HG02798 (cell line): ENCODE data around the gene CLIC3.

ENCODE experiments used
- ATAC-seq: cut with Tn5 transposase; IDR thresholded peaks from one replicate; pipeline ENCODE4 v1.9.1; 2021; ENCODE audit warnings: mild to moderate bottlenecking; ENCODE audit not compliant: unreplicated experiment, poor library complexity

The CLIC3 gene

GRCh38 chr9:136983656-136984314, 12.6 kb downstream of the CLIC3 start:
- ATAC-seq, result no peak

DNA sequence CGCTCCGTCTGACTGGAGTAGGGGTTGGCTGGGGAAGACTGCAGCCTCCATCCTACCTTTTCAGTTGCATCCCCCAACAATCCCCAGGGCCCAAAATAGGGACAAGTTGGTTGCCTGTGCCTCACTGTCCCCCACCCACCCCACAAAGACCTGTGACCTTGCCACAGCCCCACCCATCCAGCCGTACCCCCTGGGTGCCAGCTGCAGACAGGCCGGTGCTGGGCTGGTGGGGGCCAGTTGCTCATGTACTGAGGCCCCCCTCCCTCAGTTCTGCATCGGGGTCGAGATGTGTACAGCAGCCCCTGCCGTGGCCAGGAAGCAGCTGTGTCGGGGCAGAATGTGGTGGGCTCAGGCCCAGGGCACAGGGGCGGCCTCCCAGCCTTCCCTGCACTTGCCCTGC, 13.2 kb downstream of the CLIC3 start:
- ATAC-seq, result no peak

GRCh38 chr9:136982232-136983051, 13.9 kb downstream of the CLIC3 start, which contains the start of gene LCNL1:
TSS of gene LCNL1 (plus strand) at chr9:136982993. CDS start at chr9:136983587, 594 bp downstream.
- ATAC-seq, result no peak

DNA sequence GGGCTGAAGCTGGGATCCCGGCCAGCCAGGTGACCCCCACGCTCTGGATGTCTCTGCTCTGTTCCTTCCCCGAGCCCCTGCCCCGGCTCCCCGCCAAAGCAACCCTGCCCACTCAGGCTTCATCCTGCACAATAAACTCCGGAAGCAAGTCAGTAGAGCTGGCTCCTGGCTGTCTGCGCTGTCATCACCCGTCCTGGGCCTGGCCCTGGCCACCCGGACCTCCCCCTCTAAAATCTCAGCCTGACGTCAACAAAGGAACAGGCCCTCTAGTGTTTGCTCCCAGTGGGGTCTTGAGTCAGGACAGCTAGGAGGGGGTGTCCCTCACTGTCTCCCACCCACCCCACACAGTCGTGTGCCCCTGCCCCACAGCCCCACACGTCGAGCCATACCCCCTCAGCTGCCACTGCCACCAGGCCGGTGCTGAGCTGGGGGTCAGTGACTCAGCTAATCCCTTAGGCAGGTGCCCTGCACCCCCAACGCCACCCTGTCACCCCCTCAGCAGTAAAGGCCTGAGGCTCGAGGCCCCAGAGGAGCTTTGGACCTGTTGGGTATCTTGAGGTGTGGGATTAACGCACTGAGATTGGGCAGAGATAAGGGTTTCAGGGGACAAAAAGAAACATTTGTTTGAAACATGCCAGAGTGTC, 14.7 kb downstream of the CLIC3 start:
- no peak for ATAC-seq

- ATAC-seq, result no peak
These were observed 15.5 kb downstream of the CLIC3 start for GRCh38 chr9:136980669-136981478.

- ATAC-seq, result no peak
These were observed 16.4 kb downstream of the CLIC3 start for GRCh38 chr9:136979769-136980587.

DNA sequence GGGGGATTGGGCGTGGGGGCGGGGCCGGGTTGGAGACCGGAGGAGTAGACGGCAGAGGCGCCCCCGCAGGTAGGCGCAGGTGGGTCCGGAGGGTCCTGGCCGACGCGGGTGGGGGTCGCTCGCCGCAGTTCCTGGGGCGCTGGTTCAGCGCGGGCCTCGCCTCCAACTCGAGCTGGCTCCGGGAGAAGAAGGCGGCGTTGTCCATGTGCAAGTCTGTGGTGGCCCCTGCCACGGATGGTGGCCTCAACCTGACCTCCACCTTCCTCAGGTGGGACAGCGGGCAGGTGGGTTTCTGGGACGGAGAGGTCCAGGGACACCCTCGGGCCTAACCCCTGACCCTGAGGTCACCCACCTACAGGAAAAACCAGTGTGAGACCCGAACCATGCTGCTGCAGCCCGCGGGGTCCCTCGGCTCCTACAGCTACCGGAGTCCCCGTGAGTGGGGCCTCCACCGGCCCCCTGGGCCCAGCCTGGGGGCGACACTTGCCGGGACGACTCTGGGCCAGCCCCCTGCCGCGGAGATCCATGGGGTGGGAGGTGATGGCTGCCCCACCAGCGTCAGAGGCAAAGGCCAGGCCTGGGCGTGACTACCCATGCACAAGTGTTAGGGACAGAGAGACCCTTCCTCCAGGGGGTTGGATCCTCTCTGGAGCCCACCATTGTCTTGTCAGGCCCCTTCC, 17.4 kb downstream of the CLIC3 start:
- ATAC-seq, result no peak

DNA sequence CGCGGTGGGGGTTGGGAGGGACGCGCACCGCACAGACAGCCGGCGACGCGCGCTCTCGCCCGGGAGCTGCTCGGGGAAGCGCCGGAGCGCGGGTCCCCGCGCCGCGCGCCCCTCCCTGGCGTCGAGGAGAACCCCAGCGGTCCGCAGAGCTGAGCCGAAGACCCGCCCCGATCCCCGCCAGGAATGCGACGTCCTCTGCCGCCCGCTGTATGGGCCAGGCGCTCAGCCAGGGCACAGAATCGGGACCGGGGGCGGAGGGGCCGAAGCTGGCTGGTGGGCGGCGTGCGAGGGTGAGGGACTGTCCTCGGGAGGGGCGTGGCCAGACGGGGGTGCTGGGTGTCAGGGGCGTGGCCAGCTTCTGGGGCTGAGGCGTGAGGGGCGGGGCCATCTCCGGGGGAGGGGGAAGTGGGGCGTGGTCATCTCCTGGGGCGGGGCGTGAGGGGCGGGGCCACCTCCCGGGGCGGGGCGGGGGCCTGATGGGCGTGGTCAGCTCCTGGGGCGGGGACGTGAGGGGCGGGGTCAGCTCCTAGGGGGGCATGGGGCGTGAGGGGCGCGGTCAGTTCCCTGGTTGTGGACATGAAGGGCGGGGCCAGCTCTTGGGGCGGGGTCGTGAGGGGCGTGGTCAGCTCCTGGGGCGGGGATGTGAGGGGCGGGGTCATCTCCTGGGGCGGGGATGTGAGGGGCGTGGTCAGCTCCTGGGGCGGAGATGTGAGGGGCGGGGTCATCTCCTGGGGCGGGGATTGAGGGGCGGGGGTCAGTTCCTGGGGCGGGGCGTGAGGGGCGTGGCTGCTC, 18.1 kb downstream of the CLIC3 start:
- no peak for ATAC-seq

GRCh38 chr9:136977649-136978072, 18.7 kb downstream of the CLIC3 start:
- no peak for ATAC-seq

DNA sequence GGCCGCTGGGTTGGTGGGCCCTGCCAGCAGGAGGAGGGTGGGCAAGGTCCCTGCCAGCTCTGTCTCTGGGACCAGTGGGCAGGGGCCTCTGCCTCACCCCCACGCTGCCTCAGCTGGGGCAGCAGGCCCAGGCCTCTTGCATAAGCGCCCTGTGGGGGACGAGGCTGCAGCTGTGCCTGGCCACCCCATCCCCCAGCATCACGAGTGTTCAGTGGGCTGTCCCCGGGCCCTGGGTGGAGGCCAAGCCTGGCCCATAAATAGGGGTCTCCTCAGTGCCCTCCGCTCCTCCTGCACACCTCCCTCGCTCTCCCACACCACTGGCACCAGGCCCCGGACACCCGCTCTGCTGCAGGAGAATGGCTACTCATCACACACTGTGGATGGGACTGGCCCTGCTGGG, 19.1 kb downstream of the CLIC3 start, which contains the start of gene PTGDS:
TSS of gene PTGDS (plus strand) at position 282 of the 400 bp plus-strand sequence. CDS start at position 357, 75 bp downstream.
- ATAC-seq, result no peak

DNA sequence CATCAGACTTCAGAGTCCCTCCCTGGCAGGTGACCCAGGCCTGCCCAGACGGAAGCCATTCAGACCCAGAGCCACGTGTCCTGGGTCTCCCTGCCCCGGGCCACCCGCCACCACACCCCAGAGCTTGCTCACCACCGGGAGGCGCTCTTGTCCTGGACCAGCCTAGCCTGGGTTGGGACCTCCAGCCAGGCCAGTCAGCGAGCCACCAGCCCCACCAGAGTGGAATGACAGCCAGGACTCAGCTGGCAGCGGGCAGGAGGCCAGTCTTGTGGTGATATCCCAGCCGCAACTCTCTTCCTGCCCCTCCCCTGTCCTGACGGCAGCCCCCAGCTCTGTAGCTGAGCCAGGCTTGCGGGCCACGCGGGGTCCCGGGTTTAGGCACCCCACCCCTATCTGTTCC, 20.7 kb downstream of the CLIC3 start:
- no peak for ATAC-seq

- no peak for ATAC-seq
These were observed 21.4 kb downstream of the CLIC3 start for GRCh38 chr9:136974817-136975535.

DNA sequence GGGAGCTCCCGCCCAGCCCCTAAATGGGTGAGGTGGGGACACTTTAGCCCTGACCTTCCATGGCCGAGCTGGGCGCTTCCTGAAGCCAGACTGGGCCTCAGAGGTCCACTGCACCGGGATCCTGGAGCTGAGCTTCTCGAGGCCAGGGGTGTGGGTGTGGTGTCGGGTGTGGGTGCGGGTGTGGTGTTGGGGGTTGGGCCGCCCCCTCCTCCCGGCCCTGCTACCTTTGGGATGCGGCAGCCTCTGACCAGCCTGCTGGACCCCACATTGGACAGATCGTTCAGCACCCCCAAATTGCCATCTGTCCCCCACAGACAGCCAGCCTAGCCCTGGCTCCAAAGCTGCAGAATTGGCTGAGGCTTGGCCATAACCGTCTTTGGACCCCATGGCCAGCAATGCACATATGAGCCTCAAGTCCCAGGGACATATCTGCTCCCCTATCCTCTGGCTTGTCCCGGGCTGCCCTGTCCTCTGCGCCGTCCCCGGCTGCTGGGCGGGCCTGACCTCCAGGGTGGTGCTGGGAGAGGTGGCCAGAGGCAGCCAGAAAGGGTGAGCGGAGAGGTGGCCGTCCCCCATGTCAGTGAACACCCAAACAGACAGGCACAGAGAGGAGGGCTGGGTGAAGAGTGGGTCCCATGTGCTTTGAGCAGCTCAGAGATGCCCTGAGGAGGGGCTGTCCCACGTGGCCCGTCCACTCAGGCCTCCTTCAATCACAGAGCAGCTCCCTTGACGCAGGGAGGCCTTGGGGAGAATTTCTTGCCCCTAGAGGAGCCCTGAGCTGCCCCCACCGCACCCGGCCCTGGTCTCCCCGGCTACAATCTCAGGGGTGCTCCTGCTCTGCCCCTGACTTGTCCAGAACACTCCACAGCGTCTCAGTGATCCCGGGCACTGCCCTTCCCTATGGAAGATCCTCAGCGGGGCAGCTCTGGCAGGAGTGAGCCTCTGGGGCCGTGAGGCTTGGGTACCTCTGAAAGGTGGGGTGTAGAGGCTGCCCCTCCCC, 22.4 kb downstream of the CLIC3 start:
- no peak for ATAC-seq

GRCh38 chr9:136972743-136973142, 23.6 kb downstream of the CLIC3 start:
- ATAC-seq, result no peak

- no peak for ATAC-seq
These were observed 24.0 kb downstream of the CLIC3 start for GRCh38 chr9:136972335-136972734.

- ATAC-seq, result no peak
These were observed 24.6 kb downstream of the CLIC3 start for GRCh38 chr9:136971746-136972145.
